Central memory CD8-positive, alpha-beta T cell (primary cell): ENCODE measurements around the gene ADPRHL1.
"Not testable (repeated sequence)": the region's sequence is repeated elsewhere in the genome, so short reads cannot be mapped to it uniquely, and the experiment has no call there.

Experiments
- ATAC-seq: fragments of 150-1000 bp; cut with Tn5 transposase; replicated peaks from 2 replicates; pipeline ENCODE4 v1.10.0; 2022; ENCODE audit warnings: mild to moderate bottlenecking, moderate FRiP score, moderate number of reproducible peaks; ENCODE audit not compliant: poor library complexity, severe bottlenecking; ENCODE audit errors: extremely low read depth
- DNase-seq, 2 donors: peaks; one replicate each; pipeline ENCODE4 v3.0.0; 2021; ENCODE audit warnings: low spot score in 2 of 2
- H3K27ac Mint-ChIP-seq: one replicate; pipeline ENCODE4 v1.8.0; 2022; ENCODE audit warnings: low read depth, mild to moderate bottlenecking, moderate library complexity, mixed read lengths
- H3K27me3 Mint-ChIP-seq: one replicate; pipeline ENCODE4 v1.8.0; 2022; ENCODE audit warnings: mixed read lengths
- H3K36me3 Mint-ChIP-seq: one replicate; pipeline ENCODE4 v1.8.0; 2022; ENCODE audit warnings: mild to moderate bottlenecking, moderate library complexity, mixed read lengths; ENCODE audit not compliant: insufficient read depth
- H3K4me1 Mint-ChIP-seq: one replicate; pipeline ENCODE4 v1.8.0; 2022; ENCODE audit warnings: mixed read lengths
- H3K4me3 Mint-ChIP-seq: one replicate; pipeline ENCODE4 v1.8.0; 2022; ENCODE audit warnings: mild to moderate bottlenecking, moderate library complexity, mixed read lengths
- H3K9me3 Mint-ChIP-seq: one replicate; pipeline ENCODE4 v1.8.0; 2022; ENCODE audit warnings: mixed read lengths

ADPRHL1 gene

GRCh38 chr13:113460064-113460555 lies 6.8 kb upstream of the ADPRHL1 start:
- ATAC-seq = no peak
- H3K36me3 Mint-ChIP-seq = peaks cover 5% of the 10 kb centered on the region
- no peak overlapping the region for H3K4me3 Mint-ChIP-seq
- no peak overlapping the region for H3K27ac Mint-ChIP-seq
- no peak for DNase-seq
- H3K27me3 Mint-ChIP-seq = no peaks in the 10 kb centered on the region
- no peaks in the 10 kb centered on the region for H3K9me3 Mint-ChIP-seq
- H3K4me1 Mint-ChIP-seq = peaks cover 1% of the 10 kb centered on the region

GRCh38 chr13:113458253-113459065 lies 5.2 kb upstream of the ADPRHL1 start:
- Mint-ChIP-seq H3K4me1 (no peaks in the 10 kb centered on the region), H3K27me3 (no peaks in the 10 kb centered on the region)
- ATAC-seq = no peak

DNA sequence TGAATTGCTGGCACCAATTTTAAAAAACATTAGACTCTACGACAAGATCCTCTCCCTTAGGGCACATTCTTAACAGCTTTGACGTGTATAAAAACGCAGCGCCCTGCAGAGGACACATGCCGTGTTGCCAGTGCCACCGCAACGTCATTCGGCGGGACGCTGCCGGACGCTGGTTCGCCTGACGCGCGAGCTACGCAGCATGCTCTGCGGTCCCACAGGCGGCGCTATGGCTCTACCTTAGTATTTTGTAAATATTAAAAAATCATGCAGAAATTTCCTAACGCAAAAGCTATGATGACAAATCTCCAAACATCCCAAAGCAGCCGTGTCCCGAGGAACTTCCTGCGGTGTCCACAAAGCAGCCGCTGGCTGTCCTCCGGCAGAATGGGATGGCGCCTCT lies 4.2 kb upstream of the ADPRHL1 start:
- Mint-ChIP-seq H3K36me3 (peaks cover 5% of the 10 kb centered on the region), H3K27me3 (no peaks in the 10 kb centered on the region), H3K9me3 (no peaks in the 10 kb centered on the region), H3K27ac (no peak overlapping the region), H3K4me3 (no peak overlapping the region), H3K4me1 (no peaks in the 10 kb centered on the region)
- ATAC-seq (no peak), DNase-seq (no peak)

More at GRCh38 chr13:113458253-113459065, 5.2 kb upstream of the ADPRHL1 start:
- Mint-ChIP-seq H3K4me3 (no peak overlapping the region), H3K27ac (no peak overlapping the region), H3K9me3 (no peaks in the 10 kb centered on the region), H3K36me3 (peaks cover 5% of the 10 kb centered on the region)
- DNase-seq = no peak

DNA sequence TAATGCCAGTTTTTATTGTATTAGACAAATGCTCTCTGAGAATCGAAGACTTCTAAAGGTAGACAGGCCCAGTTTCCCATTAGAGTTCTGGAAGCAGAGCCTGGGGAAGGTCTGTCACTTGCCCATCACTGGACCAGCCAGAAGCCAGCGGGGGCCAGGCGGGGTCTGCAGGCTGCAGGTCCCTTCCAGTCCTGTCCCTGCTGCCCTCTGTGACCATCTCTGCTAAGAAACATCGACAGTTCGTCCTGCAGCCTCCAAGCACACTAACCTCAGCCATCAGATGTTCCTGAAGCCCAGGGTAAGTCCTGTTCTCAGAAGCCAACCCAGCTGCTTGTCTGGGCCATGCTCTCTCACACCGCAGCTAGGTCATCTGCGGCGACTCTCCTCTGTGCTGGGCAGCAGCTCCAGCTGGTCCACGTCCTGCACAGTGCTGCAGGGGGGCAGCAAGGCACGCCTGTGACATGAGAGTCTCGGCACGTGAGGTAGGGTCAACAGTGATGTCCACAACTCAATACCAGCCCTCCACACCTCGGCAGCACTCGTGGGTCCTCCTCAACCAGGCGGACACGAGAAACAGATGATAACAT lies 2.9 kb upstream of the ADPRHL1 start:
- H3K27ac Mint-ChIP-seq = no peak overlapping the region
- peaks cover 5% of the 10 kb centered on the region for H3K36me3 Mint-ChIP-seq
- H3K9me3 Mint-ChIP-seq = no peaks in the 10 kb centered on the region

GRCh38 chr13:113455384-113455783 lies 2.1 kb upstream of the ADPRHL1 start:
- peaks cover 5% of the 10 kb centered on the region for H3K36me3 Mint-ChIP-seq
- H3K27me3 Mint-ChIP-seq = no peaks in the 10 kb centered on the region
- H3K4me1 Mint-ChIP-seq = no peaks in the 10 kb centered on the region
- DNase-seq (no peak), ATAC-seq (no peak)
- H3K9me3 Mint-ChIP-seq = no peaks in the 10 kb centered on the region
- no peak overlapping the region for H3K27ac Mint-ChIP-seq
- H3K4me3 Mint-ChIP-seq = no peak overlapping the region

More for the DNA sequence above, 2.9 kb upstream of the ADPRHL1 start:
- H3K4me1 Mint-ChIP-seq = no peaks in the 10 kb centered on the region
- ATAC-seq (no peak), DNase-seq (no peak)
- H3K4me3 Mint-ChIP-seq = no peak overlapping the region
- no peaks in the 10 kb centered on the region for H3K27me3 Mint-ChIP-seq

- peaks cover 2% of the 10 kb centered on the region for H3K36me3 Mint-ChIP-seq
- no peaks in the 10 kb centered on the region for H3K27me3 Mint-ChIP-seq
- H3K27ac Mint-ChIP-seq = no peak overlapping the region
- DNase-seq = no peak
- no peaks in the 10 kb centered on the region for H3K4me1 Mint-ChIP-seq
- no peak overlapping the region for H3K4me3 Mint-ChIP-seq
- H3K9me3 Mint-ChIP-seq = no peaks in the 10 kb centered on the region
- no peak for ATAC-seq
These were observed 1.6 kb upstream of the ADPRHL1 start for GRCh38 chr13:113454936-113455335.

- no peak for ATAC-seq
- peaks cover 2% of the 10 kb centered on the region for H3K36me3 Mint-ChIP-seq
These were observed 822 bp downstream of the ADPRHL1 start for GRCh38 chr13:113452466-113452865.

GRCh38 chr13:113451951-113452421 lies 1.3 kb downstream of the ADPRHL1 start:
- H3K36me3 Mint-ChIP-seq = peaks cover 2% of the 10 kb centered on the region
- H3K9me3 Mint-ChIP-seq = no peaks in the 10 kb centered on the region
- ATAC-seq (no peak), DNase-seq (no peak)
- no peak overlapping the region for H3K27ac Mint-ChIP-seq
- no peaks in the 10 kb centered on the region for H3K4me1 Mint-ChIP-seq
- no peak overlapping the region for H3K4me3 Mint-ChIP-seq
- H3K27me3 Mint-ChIP-seq = no peaks in the 10 kb centered on the region

More at GRCh38 chr13:113452466-113452865, 822 bp downstream of the ADPRHL1 start:
- Mint-ChIP-seq H3K4me3 (no peak overlapping the region), H3K9me3 (no peaks in the 10 kb centered on the region), H3K27me3 (no peaks in the 10 kb centered on the region), H3K27ac (no peak overlapping the region), H3K4me1 (no peaks in the 10 kb centered on the region)
- DNase-seq = no peak

DNA sequence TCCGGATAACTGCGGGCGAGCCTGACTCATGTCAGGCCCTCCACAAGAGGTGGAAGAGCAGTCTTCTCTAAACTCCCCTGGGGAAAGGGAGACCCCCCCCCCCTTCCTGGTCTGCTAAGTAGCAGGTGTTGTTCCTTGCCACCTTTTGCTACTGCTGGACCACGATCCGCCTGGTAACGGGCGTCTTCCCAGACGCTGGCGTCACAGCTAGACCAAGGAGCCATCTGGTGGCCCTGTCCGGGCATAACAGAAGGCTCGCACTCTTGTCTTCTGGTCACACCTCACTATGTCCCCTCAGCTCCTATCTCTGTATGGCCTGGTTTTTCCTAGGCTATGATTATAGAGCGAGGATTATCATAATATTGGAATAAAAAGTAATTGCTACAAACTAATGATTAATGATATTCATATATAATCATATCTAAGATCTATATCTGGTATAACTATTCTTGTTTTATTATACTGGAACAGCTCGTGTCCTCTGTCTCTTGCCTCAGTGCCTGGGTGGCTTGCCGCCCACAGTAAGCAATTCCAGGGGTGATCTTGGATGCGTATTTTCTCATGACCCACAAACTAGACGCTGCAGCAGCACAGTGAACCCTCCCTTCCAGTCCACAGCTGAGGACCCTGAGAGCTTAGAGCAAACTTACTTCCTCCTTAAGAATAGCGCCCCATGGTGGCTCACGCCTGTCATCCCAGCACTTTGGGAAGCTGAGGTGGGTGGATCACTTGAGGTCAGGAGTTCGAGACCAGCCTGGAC lies 2.2 kb downstream of the ADPRHL1 start:
- not testable (repeated sequence) for H3K9me3 Mint-ChIP-seq, H3K4me1 Mint-ChIP-seq, H3K4me3 Mint-ChIP-seq, DNase-seq, H3K36me3 Mint-ChIP-seq, ATAC-seq, H3K27ac Mint-ChIP-seq, H3K27me3 Mint-ChIP-seq

- H3K4me3 Mint-ChIP-seq, H3K9me3 Mint-ChIP-seq, H3K4me1 Mint-ChIP-seq, H3K27ac Mint-ChIP-seq, ATAC-seq, H3K36me3 Mint-ChIP-seq, DNase-seq, H3K27me3 Mint-ChIP-seq: not testable (repeated sequence)
These were observed 2.9 kb downstream of the ADPRHL1 start for GRCh38 chr13:113450348-113450744.

DNA sequence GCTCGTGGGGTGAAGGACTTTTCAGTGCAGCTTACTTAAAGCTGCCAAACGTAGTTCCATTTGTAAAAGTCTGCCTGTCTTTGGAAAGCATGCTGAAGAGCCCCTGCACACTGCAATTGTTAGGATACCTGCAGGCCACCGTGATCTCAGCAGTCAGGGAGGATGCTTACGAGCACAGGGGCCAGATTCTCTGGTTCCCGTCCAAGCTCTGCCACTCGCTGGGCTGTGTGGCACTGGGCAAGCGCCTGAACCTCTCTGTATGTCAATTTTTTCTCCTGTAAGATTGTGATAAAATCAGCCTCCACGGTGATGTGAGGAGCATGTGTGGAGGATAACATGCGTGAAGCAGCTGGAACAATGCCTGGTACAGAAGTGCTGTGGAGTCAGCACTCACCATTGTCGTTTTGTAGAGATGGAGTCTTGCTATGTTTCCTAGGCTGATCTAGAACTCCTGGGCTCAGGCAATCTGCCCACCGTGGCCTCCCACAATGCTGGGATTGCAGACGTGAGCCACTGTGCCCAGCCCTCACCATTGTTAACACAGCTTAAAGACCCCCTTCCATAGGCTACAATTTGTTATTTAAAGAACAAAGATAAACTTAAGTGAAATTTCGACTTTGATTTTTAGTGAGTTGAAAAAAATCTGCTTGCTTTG lies 3.5 kb downstream of the ADPRHL1 start:
- Mint-ChIP-seq H3K36me3 (peaks cover 2% of the 10 kb centered on the region), H3K4me3 (peak overlapping the region; percentile 67), H3K27ac (peak overlapping the region; percentile 68), H3K9me3 (no peaks in the 10 kb centered on the region), H3K4me1 (no peaks in the 10 kb centered on the region), H3K27me3 (no peaks in the 10 kb centered on the region)
- DNase-seq (no peak), ATAC-seq (no peak)
